ENCODE data around the gene GALNT12. TPM values are rescaled to one million over a fixed set of nuclear protein-coding genes. Genes with fewer than 3 reads are reported as not detected.
A peak's percentile ranks its signal among the peaks of the same experiment; 100 is the strongest.

Gene GALNT12
- total RNA-seq, 1 donor from 2014 or later: 46.5 TPM

DNA sequence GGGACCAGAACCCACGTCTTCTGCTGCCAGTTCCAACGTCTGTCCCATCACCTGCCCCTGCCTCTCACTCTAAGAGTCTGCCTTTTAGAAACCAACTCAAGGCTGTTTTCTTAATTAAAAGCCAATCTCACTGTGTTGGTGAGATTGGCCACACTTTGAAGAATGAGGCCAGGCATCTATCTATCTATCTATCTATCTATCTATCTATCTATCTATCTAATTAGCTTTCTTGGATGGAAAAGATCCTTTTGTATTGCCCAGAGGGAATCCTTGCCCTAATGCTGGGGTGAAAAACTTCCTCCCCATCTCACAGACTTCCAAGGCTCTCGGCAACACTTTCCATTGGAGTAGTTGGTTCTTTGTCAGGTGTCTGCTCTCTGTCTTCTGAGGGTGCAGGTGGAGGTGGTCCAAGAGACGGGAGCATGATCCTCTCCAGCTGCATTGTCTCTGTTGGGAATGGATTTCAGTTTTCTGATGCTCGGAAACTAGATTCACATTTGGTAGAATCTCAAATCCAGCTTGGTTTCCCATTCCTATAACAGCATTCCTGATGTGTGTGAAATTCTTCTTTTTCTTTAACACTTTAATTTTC lies 57.9 kb downstream of the GALNT12 start:
- H3K36me3 Mint-ChIP-seq: no peaks in the 10 kb centered on the region
- no peak overlapping the region for H3K4me3 ChIP-seq
- H2AFZ ChIP-seq (replicated peaks): no peak overlapping the region
- no peaks in the 10 kb centered on the region for H3K4me1 Mint-ChIP-seq
- no peaks in the 10 kb centered on the region for H4K20me1 ChIP-seq (ENCODE audit: low read depth)
- H3K4me1 ChIP-seq: no peaks in the 10 kb centered on the region
- H3K79me2 ChIP-seq (ENCODE audit: low read depth): no peaks in the 10 kb centered on the region
- peaks cover 5% of the 10 kb centered on the region for H3K27me3 Mint-ChIP-seq (ENCODE audit: insufficient read depth, low read depth)
- TF ChIP-seq EZH2phosphoT487 (IDR thresholded peaks at IDR 0.05) (no peak), EZH2 (IDR thresholded peaks at IDR 0.05) (no peak)
- TF ChIP-seq, protein P1, sequence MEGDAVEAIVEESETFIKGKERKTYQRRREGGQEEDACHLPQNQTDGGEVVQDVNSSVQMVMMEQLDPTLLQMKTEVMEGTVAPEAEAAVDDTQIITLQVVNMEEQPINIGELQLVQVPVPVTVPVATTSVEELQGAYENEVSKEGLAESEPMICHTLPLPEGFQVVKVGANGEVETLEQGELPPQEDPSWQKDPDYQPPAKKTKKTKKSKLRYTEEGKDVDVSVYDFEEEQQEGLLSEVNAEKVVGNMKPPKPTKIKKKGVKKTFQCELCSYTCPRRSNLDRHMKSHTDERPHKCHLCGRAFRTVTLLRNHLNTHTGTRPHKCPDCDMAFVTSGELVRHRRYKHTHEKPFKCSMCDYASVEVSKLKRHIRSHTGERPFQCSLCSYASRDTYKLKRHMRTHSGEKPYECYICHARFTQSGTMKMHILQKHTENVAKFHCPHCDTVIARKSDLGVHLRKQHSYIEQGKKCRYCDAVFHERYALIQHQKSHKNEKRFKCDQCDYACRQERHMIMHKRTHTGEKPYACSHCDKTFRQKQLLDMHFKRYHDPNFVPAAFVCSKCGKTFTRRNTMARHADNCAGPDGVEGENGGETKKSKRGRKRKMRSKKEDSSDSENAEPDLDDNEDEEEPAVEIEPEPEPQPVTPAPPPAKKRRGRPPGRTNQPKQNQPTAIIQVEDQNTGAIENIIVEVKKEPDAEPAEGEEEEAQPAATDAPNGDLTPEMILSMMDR (IDR thresholded peaks at IDR 0.05): no peak
- H3K27ac Mint-ChIP-seq: no peak overlapping the region
- peaks cover 3% of the 10 kb centered on the region for H3K9me3 Mint-ChIP-seq
- H3K9me3 ChIP-seq (ENCODE audit: low read depth): no peaks in the 10 kb centered on the region
- H3K9ac ChIP-seq: no peak overlapping the region
- no peak overlapping the region for H3K27ac ChIP-seq
- H3F3A ChIP-seq (ENCODE audit: low read depth): no peaks in the 10 kb centered on the region
- H3K4me3 Mint-ChIP-seq: no peak overlapping the region
- no peak for DNase-seq (ENCODE audit: low spot score)
- no peaks in the 10 kb centered on the region for H3K27me3 ChIP-seq
- H3K36me3 ChIP-seq: no peaks in the 10 kb centered on the region
- no peak overlapping the region for H3K4me2 ChIP-seq

DNA sequence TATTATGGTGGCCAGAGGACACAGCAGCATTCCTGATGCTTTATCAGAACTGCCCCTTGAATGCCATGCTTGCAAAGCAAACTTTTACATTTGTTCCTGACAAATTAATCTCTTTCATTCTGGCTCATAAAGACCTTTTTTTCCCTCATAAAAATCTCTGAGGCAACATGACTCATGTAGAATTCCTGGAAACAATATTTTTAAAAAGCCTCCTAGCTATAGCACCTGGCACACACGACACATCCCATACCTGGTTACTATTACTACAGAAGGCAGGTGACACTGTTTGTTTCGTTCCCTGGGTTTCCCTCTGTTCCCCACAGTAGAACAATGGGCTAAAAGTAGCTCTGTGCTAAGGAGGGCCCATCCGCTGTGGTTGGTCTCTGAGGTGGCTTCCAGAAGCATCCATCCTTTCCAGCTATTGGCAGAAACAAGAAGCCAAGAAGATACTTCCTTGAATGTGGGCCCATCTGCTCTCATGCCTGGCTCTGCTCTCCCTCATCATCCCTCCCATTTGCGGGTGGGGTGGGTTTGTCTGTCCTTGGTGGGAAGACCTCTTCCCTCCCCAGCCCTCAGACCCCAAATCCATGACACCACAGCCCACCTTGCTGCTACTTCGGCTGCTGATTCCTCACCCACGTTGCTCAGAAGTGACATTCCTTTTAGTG lies 59.1 kb downstream of the GALNT12 start:
- no peaks in the 10 kb centered on the region for H3K79me2 ChIP-seq (ENCODE audit: low read depth)
- H3K4me3 Mint-ChIP-seq: no peak overlapping the region
- no peaks in the 10 kb centered on the region for H3K36me3 ChIP-seq
- H3K9ac ChIP-seq: no peak overlapping the region
- no peak overlapping the region for H3K4me2 ChIP-seq
- H3F3A ChIP-seq (ENCODE audit: low read depth): no peaks in the 10 kb centered on the region
- DNase-seq (ENCODE audit: low spot score): no peak
- H2AFZ ChIP-seq (replicated peaks): no peak overlapping the region
- no peaks in the 10 kb centered on the region for H4K20me1 ChIP-seq (ENCODE audit: low read depth)
- H3K27ac Mint-ChIP-seq: peak overlapping the region; percentile 57
- H3K9me3 Mint-ChIP-seq: peaks cover 3% of the 10 kb centered on the region
- H3K27me3 Mint-ChIP-seq (ENCODE audit: insufficient read depth, low read depth): peaks cover 7% of the 10 kb centered on the region
- H3K27me3 ChIP-seq: no peaks in the 10 kb centered on the region
- no peaks in the 10 kb centered on the region for H3K4me1 ChIP-seq
- TF ChIP-seq, protein P1 (IDR thresholded peaks at IDR 0.05): no peak
- TF ChIP-seq EZH2phosphoT487 (IDR thresholded peaks at IDR 0.05): no peak
- no peak for TF ChIP-seq EZH2 (IDR thresholded peaks at IDR 0.05)
- H3K4me3 ChIP-seq: no peak overlapping the region
- no peaks in the 10 kb centered on the region for H3K9me3 ChIP-seq (ENCODE audit: low read depth)
- no peaks in the 10 kb centered on the region for H3K36me3 Mint-ChIP-seq
- H3K4me1 Mint-ChIP-seq: no peaks in the 10 kb centered on the region
- H3K27ac ChIP-seq: no peak overlapping the region

- H3K27ac ChIP-seq: no peak overlapping the region
Observed at GRCh38 chr9:98867103-98867428, 59.6 kb downstream of the GALNT12 start.

More at GRCh38 chr9:98867103-98867428, 59.6 kb downstream of the GALNT12 start:
- Histone ChIP-seq H3K4me1 (no peaks in the 10 kb centered on the region), H3K36me3 (no peaks in the 10 kb centered on the region), H3K4me3 (no peak overlapping the region), H3K9me3 (ENCODE audit: low read depth) (no peaks in the 10 kb centered on the region), H3K9ac (no peak overlapping the region), H3K4me2 (no peak overlapping the region), H2AFZ (replicated peaks) (no peak overlapping the region), H3K27me3 (no peaks in the 10 kb centered on the region), H3F3A (ENCODE audit: low read depth) (no peaks in the 10 kb centered on the region), H4K20me1 (ENCODE audit: low read depth) (no peaks in the 10 kb centered on the region), H3K79me2 (ENCODE audit: low read depth) (no peaks in the 10 kb centered on the region)
- Mint-ChIP-seq H3K27me3 (ENCODE audit: insufficient read depth, low read depth) (peaks cover 7% of the 10 kb centered on the region), H3K27ac (peak overlapping the region; percentile 57), H3K4me1 (no peaks in the 10 kb centered on the region), H3K4me3 (no peak overlapping the region), H3K36me3 (no peaks in the 10 kb centered on the region), H3K9me3 (peaks cover 3% of the 10 kb centered on the region)
- no peak for DNase-seq (ENCODE audit: low spot score)
- TF ChIP-seq, protein P1 (IDR thresholded peaks at IDR 0.05): no peak
- no peak for TF ChIP-seq EZH2 (IDR thresholded peaks at IDR 0.05)
- no peak for TF ChIP-seq EZH2phosphoT487 (IDR thresholded peaks at IDR 0.05)

All from neural progenitor cell (in vitro differentiated cells).